AG09309 (cell line): ENCODE data around the gene ZNF385A.

Experiments
- DNase-seq: peaks from one replicate; pipeline ENCODE4 v3.0.0-alpha.2; 2010; ENCODE audit warnings: low read depth
- H3K4me3 ChIP-seq: 2 replicates; pipeline ENCODE4 v1.5.1; 2011; ENCODE audit warnings: mild to moderate bottlenecking, low read depth, low read length, moderate library complexity; ENCODE audit not compliant: control insufficient read depth
- CTCF ChIP-seq: IDR thresholded peaks from 2 replicates; pipeline ENCODE4 v1.5.1; 2011; ENCODE audit warnings: mild to moderate bottlenecking, low read depth, low read length, inconsistent platforms; ENCODE audit not compliant: insufficient read depth, control insufficient read depth; ENCODE audit errors: missing control alignments

The ZNF385A gene

GRCh38 chr12:54352022-54352531, 32.5 kb downstream of the ZNF385A start:
- DNase-seq = no peak
- no peak for TF ChIP-seq CTCF
- no peak overlapping the region for H3K4me3 ChIP-seq

GRCh38 chr12:54351341-54351740, 33.2 kb downstream of the ZNF385A start:
- DNase-seq = no peak
- TF ChIP-seq CTCF = no peak
- H3K4me3 ChIP-seq = no peak overlapping the region

GRCh38 chr12:54350743-54351142, 33.8 kb downstream of the ZNF385A start:
- no peak overlapping the region for H3K4me3 ChIP-seq
- no peak for TF ChIP-seq CTCF
- no peak for DNase-seq

GRCh38 chr12:54349679-54350078, 34.9 kb downstream of the ZNF385A start:
- DNase-seq = no peak
- H3K4me3 ChIP-seq = no peak overlapping the region
- TF ChIP-seq CTCF = no peak

- DNase-seq = no peak
- TF ChIP-seq CTCF = no peak
- H3K4me3 ChIP-seq = no peak overlapping the region
Measured at GRCh38 chr12:54349036-54349435, 35.5 kb downstream of the ZNF385A start.

GRCh38 chr12:54341378-54342300, 42.9 kb downstream of the ZNF385A start:
- H3K4me3 ChIP-seq = no peak overlapping the region
- DNase-seq = no peak
- no peak for TF ChIP-seq CTCF
